H1 (cell line): ENCODE results near the gene CLP1. TPM values are rescaled to one million over a fixed set of nuclear protein-coding genes. Genes with fewer than 3 reads are reported as not detected.

Experiments
- CTCF ChIA-PET: fragments of 300-600 bp; sonication (Branson Sonifier 250); formaldehyde crosslinking; loops from one replicate; lab custom pipeline; 2021; ENCODE audit not compliant: partially characterized antibody; lab: Charles Lee
- POLR2A ChIA-PET: fragments of 300-600 bp; sonication (Branson Sonifier 250); formaldehyde crosslinking; loops from one replicate; lab custom pipeline; 2021; ENCODE audit warnings: inconsistent platforms; ENCODE audit not compliant: partially characterized antibody; lab: Charles Lee
- DNase-seq, 2 experiments: peaks; one replicate each; pipeline versions ENCODE4 v3.0.0 to v3.0.0-alpha.2; 2010 to 2022; ENCODE audit warnings: low spot score in 2 of 2, low read depth in 1 of 2, mixed read lengths in 1 of 2
- FAIRE-seq: peaks from 2 replicates; lab custom pipeline; 2011; peaks lifted over from hg19 to GRCh38; lab: Jason Lieb, UNC
- H2AFZ ChIP-seq: 2 replicates; pipeline ENCODE4 v1.8.1; 2012; ENCODE audit warnings: low read length, inconsistent platforms
- H2AK5ac ChIP-seq: 2 replicates; pipeline ENCODE4 v1.6.1; 2013; ENCODE audit warnings: low read depth, low read length
- H2BK120ac ChIP-seq: replicated peaks from 2 replicates; pipeline ENCODE3; 2013; ENCODE audit warnings: low read depth, low read length, inconsistent platforms
- H2BK12ac ChIP-seq: 2 replicates; pipeline ENCODE4 v1.6.1; 2013; ENCODE audit warnings: low read depth, low read length
- H2BK15ac ChIP-seq: 2 replicates; pipeline ENCODE4 v1.6.1; 2013; ENCODE audit warnings: low read length
- H2BK20ac ChIP-seq: 2 replicates; pipeline ENCODE4 v1.6.1; 2013; ENCODE audit warnings: low read length
- H2BK5ac ChIP-seq: 2 replicates; pipeline ENCODE4 v1.6.1; 2013; ENCODE audit warnings: low read depth, low read length
- H3K14ac ChIP-seq: 2 replicates; pipeline ENCODE4 v1.6.1; 2013; ENCODE audit warnings: inconsistent platforms; ENCODE audit not compliant: insufficient read length
- H3K18ac ChIP-seq: 2 replicates; pipeline ENCODE4 v1.6.1; 2013; ENCODE audit warnings: low read length; ENCODE audit errors: extremely low read depth
- H3K23ac ChIP-seq: 2 replicates; pipeline ENCODE4 v1.6.1; 2013; ENCODE audit warnings: inconsistent platforms; ENCODE audit not compliant: insufficient read length
- H3K23me2 ChIP-seq: 2 replicates; pipeline ENCODE4 v1.6.1; 2013; ENCODE audit warnings: low read depth, low read length
- H3K27ac ChIP-seq: 2 replicates; pipeline ENCODE4 v1.6.1; 2011; ENCODE audit warnings: low read depth, low read length, inconsistent platforms
- H3K27me3 ChIP-seq, 4 experiments: replicated peaks in 1 of 4; 1 replicate in 1 of 4; 2 replicates in 3 of 4; pipeline versions ENCODE4 v1.6.1 to v1.8.1; 2011 to 2013; ENCODE audit warnings: low read length in 3 of 4, mild to moderate bottlenecking in 3 of 4, inconsistent platforms in 2 of 4, mixed read lengths in 2 of 4, moderate library complexity in 1 of 4; ENCODE audit not compliant: control insufficient read depth in 3 of 4, insufficient read depth in 3 of 4; ENCODE audit errors: extremely low read depth in 1 of 4
- H3K36me3 ChIP-seq, 4 experiments: 2 replicates each; pipeline versions ENCODE4 v1.6.1 to v1.8.1; 2011 to 2013; ENCODE audit warnings: mild to moderate bottlenecking in 4 of 4, low read length in 3 of 4, moderate library complexity in 2 of 4, control low read depth in 1 of 4, inconsistent platforms in 1 of 4; ENCODE audit not compliant: insufficient read depth in 4 of 4, control insufficient read depth in 2 of 4
- H3K4ac ChIP-seq: replicated peaks from 2 replicates; pipeline ENCODE3; 2013; ENCODE audit warnings: low read length, low read depth, mixed read lengths, inconsistent platforms; ENCODE audit not compliant: insufficient read length
- H3K4me1 ChIP-seq, 4 experiments: replicated peaks in 1 of 4; 1 replicate in 1 of 4; 2 replicates in 3 of 4; pipeline versions ENCODE4 v1.6.1 to v1.8.1; 2011 to 2013; ENCODE audit warnings: low read length in 3 of 4, inconsistent platforms in 2 of 4, mixed read lengths in 1 of 4; ENCODE audit not compliant: insufficient read depth in 4 of 4, control insufficient read depth in 3 of 4
- H3K4me2 ChIP-seq, 2 experiments: 2 replicates each; pipeline versions ENCODE4 v1.6.1 to v1.8.1; 2011 to 2013; ENCODE audit warnings: low read depth in 2 of 2, low read length in 2 of 2, control low read depth in 1 of 2, inconsistent platforms in 1 of 2, mild to moderate bottlenecking in 1 of 2; ENCODE audit not compliant: insufficient read depth in 1 of 2
- H3K4me3 ChIP-seq, 4 experiments: fragments of 200-600, 300-600 bp in 1 of 4; sonication (generic), shearing (Covaris generic), sonication (Bioruptor Twin) in 1 of 4; 2 replicates each; pipeline versions ENCODE4 v1.5.1 to v1.8.1; 2011 to 2016; ENCODE audit warnings: low read length in 4 of 4, low read depth in 3 of 4, control low read depth in 2 of 4, inconsistent platforms in 2 of 4, mild to moderate bottlenecking in 2 of 4, mixed read lengths in 1 of 4, moderate library complexity in 1 of 4; ENCODE audit not compliant: insufficient read depth in 2 of 4; ENCODE audit errors: extremely low read depth in 1 of 4
- H3K56ac ChIP-seq: replicated peaks from 2 replicates; pipeline ENCODE3; 2013; ENCODE audit warnings: low read depth, mild to moderate bottlenecking, mixed read lengths, low read length, inconsistent platforms; ENCODE audit not compliant: insufficient read length
- H3K79me1 ChIP-seq: 2 replicates; pipeline ENCODE4 v1.6.1; 2013; ENCODE audit warnings: low read depth, low read length, control low read depth
- H3K79me2 ChIP-seq, 2 experiments: 2 replicates each; pipeline versions ENCODE4 v1.6.1 to v1.8.1; 2012 to 2013; ENCODE audit warnings: low read length in 2 of 2, mild to moderate bottlenecking in 2 of 2, inconsistent platforms in 1 of 2; ENCODE audit not compliant: insufficient read depth in 2 of 2, control insufficient read depth in 1 of 2
- H3K9ac ChIP-seq, 4 experiments: replicated peaks in 1 of 4; 1 replicate in 1 of 4; 2 replicates in 3 of 4; pipeline versions ENCODE4 v1.6.1 to v1.8.1; 2011 to 2013; ENCODE audit warnings: low read depth in 3 of 4, low read length in 3 of 4, control low read depth in 2 of 4, mild to moderate bottlenecking in 2 of 4, moderate library complexity in 2 of 4, inconsistent platforms in 1 of 4; ENCODE audit errors: extremely low read depth in 1 of 4
- H3K9me3 ChIP-seq, 2 experiments: 2 replicates each; pipeline versions ENCODE4 v1.6.1 to v1.8.1; 2012 to 2013; ENCODE audit warnings: mild to moderate bottlenecking in 2 of 2, moderate library complexity in 2 of 2, control low read depth in 1 of 2, inconsistent platforms in 1 of 2, low read depth in 1 of 2, low read length in 1 of 2, mixed read lengths in 1 of 2; ENCODE audit not compliant: insufficient read depth in 2 of 2
- H4K20me1 ChIP-seq, 2 experiments: replicated peaks in 1 of 2; 2 replicates each; pipeline versions ENCODE3 to v1.8.1; 2011 to 2013; ENCODE audit warnings: inconsistent platforms in 2 of 2, low read length in 2 of 2, mild to moderate bottlenecking in 1 of 2; ENCODE audit not compliant: insufficient read depth in 2 of 2, control insufficient read depth in 1 of 2
- H4K5ac ChIP-seq: 2 replicates; pipeline ENCODE4 v1.6.1; 2013; ENCODE audit warnings: low read length, low read depth, mixed read lengths, inconsistent platforms; ENCODE audit not compliant: insufficient read length
- H4K8ac ChIP-seq: 2 replicates; pipeline ENCODE4 v1.8.0; 2013; ENCODE audit warnings: mild to moderate bottlenecking, moderate library complexity, low read length, inconsistent platforms; ENCODE audit not compliant: insufficient read depth; ENCODE audit errors: extremely low read depth
- H4K91ac ChIP-seq: replicated peaks from 2 replicates; pipeline ENCODE3; 2013; ENCODE audit warnings: low read length, mixed read lengths, inconsistent platforms; ENCODE audit not compliant: insufficient read length
- ATF2 ChIP-seq: IDR thresholded peaks from 2 replicates; pipeline ENCODE4 v1.6.1; 2012; ENCODE audit warnings: low read length, inconsistent platforms
- BCL11A ChIP-seq, 2 experiments: IDR thresholded peaks; one replicate each; pipeline ENCODE4 v1.6.1; 2011; ENCODE audit warnings: low read depth in 2 of 2, low read length in 2 of 2, mild to moderate bottlenecking in 2 of 2
- EGR1 ChIP-seq: IDR thresholded peaks from 2 replicates; pipeline ENCODE4 v1.6.1; 2011; ENCODE audit warnings: low read depth, low read length, borderline replicate concordance
- JUN ChIP-seq: IDR thresholded peaks from 2 replicates; pipeline ENCODE4 v1.6.1; 2011; ENCODE audit warnings: low read depth, mild to moderate bottlenecking, improper control_type of control experiment, low read length
- SP4 ChIP-seq: IDR thresholded peaks from 2 replicates; pipeline ENCODE4 v1.6.1; 2012; ENCODE audit warnings: low read length, inconsistent platforms
- TBP ChIP-seq: IDR thresholded peaks from 2 replicates; pipeline ENCODE4 v1.6.1; 2011; ENCODE audit warnings: low read depth, low read length, improper control_type of control experiment
- WGBS, 2 experiments: shearing (Covaris generic) in 1 of 2; methylation state at CpG; one replicate each; pipeline versions ENCODE4 v1.1.6 to v1.1.7; 2013 to 2015; ENCODE audit warnings: low lambda C conversion rate in 2 of 2, mixed read lengths in 2 of 2, inconsistent platforms in 1 of 2, low coverage in 1 of 2, missing lambda C conversion rate in 1 of 2; ENCODE audit not compliant: insufficient replicate concordance in 2 of 2, insufficient coverage in 1 of 2, insufficient read length in 1 of 2; ENCODE audit errors: extremely low coverage in 1 of 2, missing lambda C conversion rate in 1 of 2; 5-methylcytosine and 5-hydroxymethylcytosine counted together
- polyA plus RNA-seq, 7 experiments: library from polyadenylated mRNA; depleted of rRNA in 3 of 7; stranded (reverse) in 5 of 7; unstranded in 2 of 7; fragments of >200 nt in 5 of 7; fragments of 200-250 nt in 2 of 7; gene quantifications; 1 replicate in 5 of 7; 2 replicates in 1 of 7; 4 replicates in 1 of 7; pipeline versions ENCODE4 v1.2.1 to v1.2.3, GENCODE V29; 2011 to 2013; ENCODE audit warnings: missing spikeins in 2 of 7, mixed read lengths in 2 of 7
- total RNA-seq: library from RNA; stranded (reverse); fragmentation: NEBNext Ultra II Directional; extraction: Animal tissue kit (Norgen Biotek cat#: 25700); gene quantifications from 2 replicates; pipeline ENCODE4 v1.2.1, GENCODE V29; 2021

Gene CLP1
- total and polyA plus RNA-seq, 2 of the 8 experiments (the other 6 are each of a cell fraction or from before 2014, with no cell fraction given): 29.4 to 29.9 TPM

- H3K4ac ChIP-seq: no peak overlapping the region
- WGBS, 2 experiments: 86% methylated on average over 4 of the region's 4 CpGs; no CpG with 5 or more reads in 1 of the 2 experiments
- H4K20me1 ChIP-seq: no peaks in the 10 kb centered on the region
- no peak overlapping the region for H2AK5ac ChIP-seq
- H3K4me2 ChIP-seq: no peak overlapping the region
- no peak overlapping the region for H3K18ac ChIP-seq
- H2BK120ac ChIP-seq: no peak overlapping the region
- no peak overlapping the region for H3K23ac ChIP-seq
- no peak overlapping the region for H3K9ac ChIP-seq
- ChIA-PET POLR2A (interaction anchor here (0.7 to 51.1 kb wide), 5 partner anchors 12 to 272 kb away, joined by 3 to 1546 read pairs (median 4); partner anchors contain the start of genes CLP1, P2RX3, SERPING1 and YPEL4), CTCF (interaction anchor here (1.0 to 6.2 kb wide), 3 partner anchors 9 to 42 kb away, joined by 4 to 34 read pairs (median 18); partner anchors contain the start of gene UBE2L6)
- no peaks in the 10 kb centered on the region for H3K23me2 ChIP-seq
- no peak overlapping the region for H2BK20ac ChIP-seq
- no peak overlapping the region for H3K56ac ChIP-seq
- no peak overlapping the region for H3K4me3 ChIP-seq
- H2BK15ac ChIP-seq: no peak overlapping the region
- H4K91ac ChIP-seq: no peak overlapping the region
- H3K79me2 ChIP-seq: no peaks in the 10 kb centered on the region
- no peaks in the 10 kb centered on the region for H3K79me1 ChIP-seq
- no peaks in the 10 kb centered on the region for H3K9me3 ChIP-seq
- no peak overlapping the region for H4K5ac ChIP-seq
- H3K36me3 ChIP-seq: peaks cover 0 to 31% (median 6%) of the 10 kb centered on the region in 4 experiments
- no peak overlapping the region for H3K14ac ChIP-seq
- no peak overlapping the region for H2BK12ac ChIP-seq
- H3K4me1 ChIP-seq: no peaks in the 10 kb centered on the region
- H4K8ac ChIP-seq: no peak overlapping the region
- FAIRE-seq: no peak
- no peak overlapping the region for H2BK5ac ChIP-seq
- no peak for DNase-seq
- H3K27ac ChIP-seq: no peak overlapping the region
- H3K27me3 ChIP-seq: no peaks in the 10 kb centered on the region
- H2AFZ ChIP-seq: no peak overlapping the region
- TF ChIP-seq ATF2: no peak
- TF ChIP-seq BCL11A (IDR thresholded peaks at IDR 0.05; ENCODE audit: low read depth in 2 of 2, low read length in 2 of 2): no peak
- no peak for TF ChIP-seq TBP
- TF ChIP-seq EGR1: no peak
- TF ChIP-seq JUN: no peak
- no peak for TF ChIP-seq SP4
Observed at GRCh38 chr11:57610170-57610569, 47.4 kb upstream of the CLP1 start.
